ENCODE measurements around the gene FRA10AC1.
A peak's percentile ranks its signal among the peaks of the same experiment; 100 is the strongest.

Gene FRA10AC1

GRCh38 chr10:93702210-93703001, at the start of gene FRA10AC1:
TSS of gene FRA10AC1 (minus strand) at chr10:93702592. CDS start at chr10:93700106, 2,486 bp downstream.
- DNase-seq (ENCODE audit: low read depth in 2 of 2): peak; percentile 80 to 87

- DNase-seq (ENCODE audit: low read depth in 2 of 2): no peak
Measured at GRCh38 chr10:93751832-93752231, 49.4 kb upstream of the FRA10AC1 start.

- no peak for DNase-seq (ENCODE audit: low read depth in 2 of 2)
Measured at GRCh38 chr10:93751124-93751523, 48.7 kb upstream of the FRA10AC1 start.

- no peak for DNase-seq (ENCODE audit: low read depth in 2 of 2)
Measured at GRCh38 chr10:93749218-93749799, 46.9 kb upstream of the FRA10AC1 start.

- DNase-seq (ENCODE audit: low read depth in 2 of 2): no peak
Measured at GRCh38 chr10:93746844-93747284, 44.5 kb upstream of the FRA10AC1 start.

GRCh38 chr10:93745408-93746065, 43.1 kb upstream of the FRA10AC1 start:
- DNase-seq (ENCODE audit: low read depth in 2 of 2): no peak

- DNase-seq (ENCODE audit: low read depth in 2 of 2): no peak
Measured at GRCh38 chr10:93742633-93743349, 40.4 kb upstream of the FRA10AC1 start.

- DNase-seq (ENCODE audit: low read depth in 2 of 2): no peak
Measured at GRCh38 chr10:93741367-93741766, 39.0 kb upstream of the FRA10AC1 start.

- no peak for DNase-seq (ENCODE audit: low read depth in 2 of 2)
Measured at GRCh38 chr10:93726024-93726423, 23.6 kb upstream of the FRA10AC1 start.

- DNase-seq (ENCODE audit: low read depth in 2 of 2): no peak
Measured at GRCh38 chr10:93723153-93723552, 20.8 kb upstream of the FRA10AC1 start.

GRCh38 chr10:93722550-93722949, 20.2 kb upstream of the FRA10AC1 start:
- DNase-seq (ENCODE audit: low read depth in 2 of 2): no peak

- DNase-seq (ENCODE audit: low read depth in 2 of 2): no peak
Measured at GRCh38 chr10:93719901-93720300, 17.5 kb upstream of the FRA10AC1 start.

GRCh38 chr10:93718937-93719725, 16.7 kb upstream of the FRA10AC1 start:
- no peak for DNase-seq (ENCODE audit: low read depth in 2 of 2)

GRCh38 chr10:93716766-93717165, 14.4 kb upstream of the FRA10AC1 start:
- no peak for DNase-seq (ENCODE audit: low read depth in 2 of 2)

GRCh38 chr10:93715345-93715744, 13.0 kb upstream of the FRA10AC1 start:
- no peak for DNase-seq (ENCODE audit: low read depth in 2 of 2)

- DNase-seq (ENCODE audit: low read depth in 2 of 2): no peak
Measured at GRCh38 chr10:93712593-93712992, 10.2 kb upstream of the FRA10AC1 start.

GRCh38 chr10:93711891-93712290, 9.5 kb upstream of the FRA10AC1 start:
- no peak for DNase-seq (ENCODE audit: low read depth in 2 of 2)

- no peak for DNase-seq (ENCODE audit: low read depth in 2 of 2)
Measured at GRCh38 chr10:93710333-93710909, 8.0 kb upstream of the FRA10AC1 start.

GRCh38 chr10:93707623-93708022, 5.2 kb upstream of the FRA10AC1 start:
- no peak for DNase-seq (ENCODE audit: low read depth in 2 of 2)

- DNase-seq (ENCODE audit: low read depth in 2 of 2): no peak
Measured at GRCh38 chr10:93704451-93704850, 2.1 kb upstream of the FRA10AC1 start.

- no peak for DNase-seq (ENCODE audit: low read depth in 2 of 2)
Measured at GRCh38 chr10:93703841-93704240, 1.4 kb upstream of the FRA10AC1 start.

Measured in stimulated activated CD8-positive, alpha-beta memory T cell treated with anti-CD3 and anti-CD28 coated beads, Interleukin-7, amount 100 ng/mL, for 1 hour (primary cell).